ENCODE measurements around the gene ESRRA.
"Not testable (repeated sequence)": the region's sequence is repeated elsewhere in the genome, so short reads cannot be mapped to it uniquely, and the experiment has no call there.

ESRRA gene

GRCh38 chr11:64306876-64307622 lies 1.7 kb downstream of the ESRRA start:
- Histone ChIP-seq H2BK12ac (ENCODE audit: low read length) (no peak overlapping the region), H3K9me3 (replicated peaks in 1 of 2; ENCODE audit: control insufficient read depth in 2 of 2, insufficient read depth in 1 of 2, low read depth in 1 of 2, low read length in 2 of 2) (no peaks in the 10 kb centered on the region), H3K36me3 (replicated peaks in 1 of 2; ENCODE audit: control insufficient read depth in 2 of 2, insufficient read depth in 2 of 2, low read length in 2 of 2) (peaks cover 3 to 10% of the 10 kb centered on the region in 2 donors), H3K27ac (replicated peaks; ENCODE audit: low read length) (no peak overlapping the region), H3K23ac (ENCODE audit: low read depth, low read length, poor library complexity) (no peak overlapping the region), H2BK15ac (ENCODE audit: low read length) (no peak overlapping the region), H2BK120ac (ENCODE audit: low read depth, low read length) (no peak overlapping the region), H3K79me1 (ENCODE audit: low read depth, low read length) (peaks cover 10% of the 10 kb centered on the region), H2BK5ac (ENCODE audit: low read length) (peak overlapping the region; percentile 7), H3K4me3 (ENCODE audit: low read length in 2 of 2) (peak overlapping the region; percentile 88 to 92), H4K91ac (ENCODE audit: low read depth, low read length, poor library complexity) (no peak overlapping the region), H3K18ac (ENCODE audit: low read length) (no peak overlapping the region), H2AK5ac (ENCODE audit: low read depth, low read length) (peak overlapping the region; percentile 94), H2AFZ (ENCODE audit: low read length) (no peak overlapping the region), H3K27me3 (ENCODE audit: control insufficient read depth in 3 of 3, insufficient read depth in 3 of 3, low read depth in 1 of 3, low read length in 3 of 3) (peaks cover 0 to 12% (median 0%) of the 10 kb centered on the region in 3 experiments), H3K14ac (ENCODE audit: low read length) (no peak overlapping the region), H4K8ac (ENCODE audit: low read depth, low read length) (no peak overlapping the region), H3K4ac (ENCODE audit: low read length) (no peak overlapping the region), H3K9ac (ENCODE audit: low read depth, low read length, poor library complexity) (peak overlapping the region; percentile 7), H3K4me2 (ENCODE audit: insufficient read depth, low read length, poor library complexity, severe bottlenecking) (peak overlapping the region; percentile 91), H3K4me1 (ENCODE audit: control insufficient read depth in 2 of 2, insufficient read depth in 1 of 2, low read depth in 1 of 2, low read length in 2 of 2) (peaks cover 9 to 12% of the 10 kb centered on the region in 2 donors)
- no CpG with 5 or more reads among the region's 15 CpGs for WGBS, 2 donors (ENCODE audit: extremely low coverage in 2 of 2, insufficient read length in 2 of 2, insufficient replicate concordance in 1 of 2)
- DNase-seq (ENCODE audit: low spot score) = no peak

- WGBS, 2 donors (ENCODE audit: extremely low coverage in 2 of 2, insufficient read length in 2 of 2, insufficient replicate concordance in 1 of 2) = no CpG with 5 or more reads among the region's 5 CpGs
- not testable (repeated sequence) for H3K27ac ChIP-seq (replicated peaks; ENCODE audit: low read length); H2AFZ ChIP-seq (ENCODE audit: low read length); H3K9ac ChIP-seq (ENCODE audit: low read depth, low read length, poor library complexity); DNase-seq (ENCODE audit: low spot score); H2BK12ac ChIP-seq (ENCODE audit: low read length); H2BK5ac ChIP-seq (ENCODE audit: low read length); H3K9me3 ChIP-seq (replicated peaks in 1 of 2; ENCODE audit: control insufficient read depth in 2 of 2, insufficient read depth in 1 of 2, low read depth in 1 of 2, low read length in 2 of 2); H3K4me3 ChIP-seq (ENCODE audit: low read length in 2 of 2); H3K79me1 ChIP-seq (ENCODE audit: low read depth, low read length); H4K8ac ChIP-seq (ENCODE audit: low read depth, low read length); H3K4me2 ChIP-seq (ENCODE audit: insufficient read depth, low read length, poor library complexity, severe bottlenecking); H3K23ac ChIP-seq (ENCODE audit: low read depth, low read length, poor library complexity); H2BK15ac ChIP-seq (ENCODE audit: low read length); H2BK120ac ChIP-seq (ENCODE audit: low read depth, low read length); H2AK5ac ChIP-seq (ENCODE audit: low read depth, low read length); H3K4ac ChIP-seq (ENCODE audit: low read length); H3K36me3 ChIP-seq (replicated peaks in 1 of 2; ENCODE audit: control insufficient read depth in 2 of 2, insufficient read depth in 2 of 2, low read length in 2 of 2); H3K18ac ChIP-seq (ENCODE audit: low read length); H4K91ac ChIP-seq (ENCODE audit: low read depth, low read length, poor library complexity); H3K14ac ChIP-seq (ENCODE audit: low read length)
- Histone ChIP-seq H3K27me3 (ENCODE audit: control insufficient read depth in 3 of 3, insufficient read depth in 3 of 3, low read depth in 1 of 3, low read length in 3 of 3) (peaks cover 0 to 12% (median 0%) of the 10 kb centered on the region in 3 experiments), H3K4me1 (ENCODE audit: control insufficient read depth in 2 of 2, insufficient read depth in 1 of 2, low read depth in 1 of 2, low read length in 2 of 2) (peaks cover 9 to 12% of the 10 kb centered on the region in 2 donors)
These were observed 2.5 kb downstream of the ESRRA start for GRCh38 chr11:64307795-64308194.

- peaks cover 0 to 4% of the 10 kb centered on the region in 2 donors for H3K4me1 ChIP-seq (ENCODE audit: control insufficient read depth in 2 of 2, insufficient read depth in 1 of 2, low read depth in 1 of 2, low read length in 2 of 2)
- no peak for DNase-seq (ENCODE audit: low spot score)
- H3K27me3 ChIP-seq (ENCODE audit: control insufficient read depth in 3 of 3, insufficient read depth in 3 of 3, low read depth in 1 of 3, low read length in 3 of 3) = no peaks in the 10 kb centered on the region
- no peak overlapping the region for H3K18ac ChIP-seq (ENCODE audit: low read length)
- H3K4ac ChIP-seq (ENCODE audit: low read length) = no peak overlapping the region
- H3K9me3 ChIP-seq (replicated peaks in 1 of 2; ENCODE audit: control insufficient read depth in 2 of 2, insufficient read depth in 1 of 2, low read depth in 1 of 2, low read length in 2 of 2) = peaks cover 0 to 2% of the 10 kb centered on the region in 2 donors
- no peak overlapping the region for H3K4me2 ChIP-seq (ENCODE audit: insufficient read depth, low read length, poor library complexity, severe bottlenecking)
- H4K91ac ChIP-seq (ENCODE audit: low read depth, low read length, poor library complexity) = no peak overlapping the region
- no peak overlapping the region for H3K9ac ChIP-seq (ENCODE audit: low read depth, low read length, poor library complexity)
- H2BK12ac ChIP-seq (ENCODE audit: low read length) = no peak overlapping the region
- no peak overlapping the region for H2BK5ac ChIP-seq (ENCODE audit: low read length)
- no peak overlapping the region for H3K23ac ChIP-seq (ENCODE audit: low read depth, low read length, poor library complexity)
- no peak overlapping the region for H3K14ac ChIP-seq (ENCODE audit: low read length)
- H3K4me3 ChIP-seq (ENCODE audit: low read length in 2 of 2) = no peak overlapping the region
- no CpG with 5 or more reads among the region's 10 CpGs for WGBS, 2 donors (ENCODE audit: extremely low coverage in 2 of 2, insufficient read length in 2 of 2, insufficient replicate concordance in 1 of 2)
- H3K27ac ChIP-seq (replicated peaks; ENCODE audit: low read length) = no peak overlapping the region
- H2AFZ ChIP-seq (ENCODE audit: low read length) = no peak overlapping the region
- peaks cover 22% of the 10 kb centered on the region for H3K79me1 ChIP-seq (ENCODE audit: low read depth, low read length)
- H2BK120ac ChIP-seq (ENCODE audit: low read depth, low read length) = no peak overlapping the region
- peaks cover 12 to 27% of the 10 kb centered on the region in 2 donors for H3K36me3 ChIP-seq (replicated peaks in 1 of 2; ENCODE audit: control insufficient read depth in 2 of 2, insufficient read depth in 2 of 2, low read length in 2 of 2)
- no peak overlapping the region for H2AK5ac ChIP-seq (ENCODE audit: low read depth, low read length)
- no peak overlapping the region for H2BK15ac ChIP-seq (ENCODE audit: low read length)
- no peak overlapping the region for H4K8ac ChIP-seq (ENCODE audit: low read depth, low read length)
These were observed 7.6 kb downstream of the ESRRA start for GRCh38 chr11:64312947-64313346.

- Histone ChIP-seq H3K18ac (ENCODE audit: low read length) (no peak overlapping the region), H3K27me3 (ENCODE audit: control insufficient read depth in 3 of 3, insufficient read depth in 3 of 3, low read depth in 1 of 3, low read length in 3 of 3) (no peaks in the 10 kb centered on the region), H3K79me1 (ENCODE audit: low read depth, low read length) (peaks cover 22% of the 10 kb centered on the region), H2BK15ac (ENCODE audit: low read length) (no peak overlapping the region), H2BK12ac (ENCODE audit: low read length) (no peak overlapping the region), H3K9ac (ENCODE audit: low read depth, low read length, poor library complexity) (no peak overlapping the region), H3K36me3 (replicated peaks in 1 of 2; ENCODE audit: control insufficient read depth in 2 of 2, insufficient read depth in 2 of 2, low read length in 2 of 2) (peaks cover 12 to 27% of the 10 kb centered on the region in 2 donors), H2BK5ac (ENCODE audit: low read length) (no peak overlapping the region), H3K23ac (ENCODE audit: low read depth, low read length, poor library complexity) (no peak overlapping the region), H2AFZ (ENCODE audit: low read length) (no peak overlapping the region), H3K4ac (ENCODE audit: low read length) (no peak overlapping the region), H2BK120ac (ENCODE audit: low read depth, low read length) (no peak overlapping the region), H3K4me3 (ENCODE audit: low read length in 2 of 2) (no peak overlapping the region), H4K91ac (ENCODE audit: low read depth, low read length, poor library complexity) (no peak overlapping the region), H3K9me3 (replicated peaks in 1 of 2; ENCODE audit: control insufficient read depth in 2 of 2, insufficient read depth in 1 of 2, low read depth in 1 of 2, low read length in 2 of 2) (peaks cover 0 to 2% of the 10 kb centered on the region in 2 donors), H3K27ac (replicated peaks; ENCODE audit: low read length) (no peak overlapping the region), H2AK5ac (ENCODE audit: low read depth, low read length) (no peak overlapping the region), H3K14ac (ENCODE audit: low read length) (no peak overlapping the region), H4K8ac (ENCODE audit: low read depth, low read length) (no peak overlapping the region), H3K4me2 (ENCODE audit: insufficient read depth, low read length, poor library complexity, severe bottlenecking) (no peak overlapping the region), H3K4me1 (ENCODE audit: control insufficient read depth in 2 of 2, insufficient read depth in 1 of 2, low read depth in 1 of 2, low read length in 2 of 2) (peaks cover 0 to 4% of the 10 kb centered on the region in 2 donors)
- no CpG with 5 or more reads among the region's 18 CpGs for WGBS, 2 donors (ENCODE audit: extremely low coverage in 2 of 2, insufficient read length in 2 of 2, insufficient replicate concordance in 1 of 2)
- DNase-seq (ENCODE audit: low spot score) = no peak
These were observed 8.3 kb downstream of the ESRRA start for GRCh38 chr11:64313491-64314145.
